ENCODE measurements around the gene SYNGAP1. TPM values are rescaled to one million over a fixed set of nuclear protein-coding genes. Genes with fewer than 3 reads are reported as not detected.
A peak's percentile ranks its signal among the peaks of the same experiment; 100 is the strongest.

Gene SYNGAP1
- total and polyA plus RNA-seq, 9 of the 15 experiments (the other 6 are each of a cell fraction or from before 2014, with no cell fraction given), result 0.01 to 22.8 (median 3.2) TPM

DNA sequence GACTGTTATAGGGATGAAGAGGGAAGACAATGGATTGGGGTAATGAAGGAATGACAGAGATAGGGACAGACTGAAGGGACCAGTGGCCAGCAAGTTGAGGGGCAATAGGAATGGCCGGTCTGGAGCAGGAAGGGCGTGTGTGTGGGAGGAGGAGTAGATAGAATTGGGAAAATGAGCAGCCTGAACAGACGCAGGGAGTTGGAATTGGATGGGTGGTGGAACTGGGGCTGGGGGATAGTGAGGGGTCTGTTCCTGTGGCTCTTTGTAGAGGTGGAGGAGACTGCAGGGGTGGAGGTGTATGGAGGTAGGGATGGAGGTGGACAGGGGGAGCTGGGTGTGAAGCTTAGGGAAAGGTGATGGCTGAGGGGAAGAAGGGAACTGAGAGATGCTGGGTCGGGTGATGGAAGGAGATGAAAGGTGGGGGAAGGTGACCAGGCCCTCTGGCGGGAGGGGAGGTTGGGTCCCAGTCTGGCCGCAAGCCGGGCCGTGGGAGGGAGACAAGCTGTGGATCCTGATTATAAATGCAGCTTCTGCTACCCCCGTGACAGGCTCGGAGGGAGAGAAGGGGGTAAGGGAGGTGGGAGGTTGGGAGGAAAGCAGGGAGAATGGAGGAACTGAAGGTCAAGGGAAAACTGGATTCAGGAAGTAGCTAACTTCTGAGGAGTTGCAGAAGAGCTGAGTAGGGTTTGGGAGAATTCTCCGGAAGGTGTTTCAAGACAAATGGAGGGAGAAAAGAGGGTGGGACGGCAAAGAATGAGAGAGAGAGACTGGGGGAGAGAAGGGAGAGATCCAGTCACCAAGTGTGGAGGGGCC, 5.2 kb downstream of the SYNGAP1 start:
- Histone ChIP-seq H3K4me3 (peak overlapping the region; percentile 57), H3K27ac (ENCODE audit: extremely low read depth, low read depth, low read length) (peak overlapping the region; percentile 95), H3K4me1 (replicated peaks in 1 of 2; ENCODE audit: control insufficient read depth in 2 of 2, insufficient read depth in 2 of 2, low read length in 2 of 2) (peaks cover 46 to 48% of the 10 kb centered on the region in 2 experiments), H3K9ac (ENCODE audit: insufficient read depth in 1 of 2, low read depth in 2 of 2, low read length in 2 of 2) (peak overlapping the region; percentile 91 to 96), H3K4me2 (ENCODE audit: insufficient read depth, low read length) (peak overlapping the region; percentile 96), H3K36me3 (ENCODE audit: control insufficient read depth, insufficient read depth, low read length) (no peaks in the 10 kb centered on the region), H3K9me3 (replicated peaks; ENCODE audit: control insufficient read depth, insufficient read depth, low read depth, low read length) (no peaks in the 10 kb centered on the region), H3K9me1 (ENCODE audit: control insufficient read depth, insufficient read depth, low read length) (no peaks in the 10 kb centered on the region), H3K79me2 (ENCODE audit: control insufficient read depth, insufficient read depth, low read length) (peaks cover 39% of the 10 kb centered on the region), H3K27me3 (ENCODE audit: control insufficient read depth in 2 of 2, insufficient read depth in 2 of 2, low read length in 2 of 2) (no peaks in the 10 kb centered on the region), H2AFZ (ENCODE audit: low read depth, low read length) (peak overlapping the region; percentile 79), H4K20me1 (replicated peaks; ENCODE audit: control insufficient read depth, insufficient read depth, low read length) (no peaks in the 10 kb centered on the region)
- peak; percentile 75 for FAIRE-seq
- CTCF ChIA-PET (ENCODE audit: low intra/inter-chr PET ratio), result interaction anchor here (0.6 to 2.4 kb wide), 5 partner anchors 27 to 148 kb away, joined by 4 to 16 read pairs (median 4); partner anchors contain the start of genes B3GALT4 and KIFC1
- POLR2A ChIA-PET, result interaction anchor here (0.6 to 2.7 kb wide), 15 partner anchors 10 to 495 kb away, joined by 3 to 20 read pairs (median 3); partner anchors contain the start of genes BAK1, KIFC1, RGL2 and RPS18
- in situ Hi-C loops (cut with MboI) (no loop called here), intact Hi-C loops (cut with micrococcal nuclease) (loop anchor here (5.0 to 10.0 kb wide), 4 partner anchors 50 to 300 kb away; partner anchors contain the start of genes BAK1 and RGL2)
- 6% methylated on average over 12 of the region's 12 CpGs for WGBS (ENCODE audit: insufficient coverage, low coverage, missing lambda C conversion rate)
- BruUV-seq (replicated peaks), result TSS peak; percentile 81
- peak; percentile 79 to 82 (median 80) for DNase-seq (ENCODE audit: extremely low read depth in 1 of 4, low spot score in 3 of 4)
- ATAC-seq, result peak; percentile 28
- TF ChIP-seq, protein P1, sequence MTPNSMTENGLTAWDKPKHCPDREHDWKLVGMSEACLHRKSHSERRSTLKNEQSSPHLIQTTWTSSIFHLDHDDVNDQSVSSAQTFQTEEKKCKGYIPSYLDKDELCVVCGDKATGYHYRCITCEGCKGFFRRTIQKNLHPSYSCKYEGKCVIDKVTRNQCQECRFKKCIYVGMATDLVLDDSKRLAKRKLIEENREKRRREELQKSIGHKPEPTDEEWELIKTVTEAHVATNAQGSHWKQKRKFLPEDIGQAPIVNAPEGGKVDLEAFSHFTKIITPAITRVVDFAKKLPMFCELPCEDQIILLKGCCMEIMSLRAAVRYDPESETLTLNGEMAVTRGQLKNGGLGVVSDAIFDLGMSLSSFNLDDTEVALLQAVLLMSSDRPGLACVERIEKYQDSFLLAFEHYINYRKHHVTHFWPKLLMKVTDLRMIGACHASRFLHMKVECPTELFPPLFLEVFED (CRISPR knock-in tag; conservative IDR thresholded peaks at IDR 0.05), result peak; percentile 6; the same call in 1 of the 2 replicates
- TF ChIP-seq TOE1 (IDR thresholded peaks at IDR 0.05; ENCODE audit: borderline replicate concordance) (peak; percentile 85; the same call in 1 of the 2 replicates), TOE1 (CRISPR knock-in tag; IDR thresholded peaks at IDR 0.05; ENCODE audit: borderline replicate concordance, low read depth) (no peak), FIP1L1 (IDR thresholded peaks at IDR 0.05; ENCODE audit: low read depth, low read length, poor library complexity, severe bottlenecking) (no peak), CHD4 (IDR thresholded peaks at IDR 0.05; ENCODE audit: insufficient read depth, insufficient replicate concordance, low read depth, low read length, poor library complexity, severe bottlenecking) (peak; percentile 7), BCOR (IDR thresholded peaks at IDR 0.05) (peak; percentile 59; the same call in 1 of the 2 replicates), SMARCE1 (IDR thresholded peaks at IDR 0.05) (peak; percentile 86), TRIM28 (IDR thresholded peaks at IDR 0.05) (0 out of 2 replicates have a peak, but pooled peaks have one; percentile 42), HINFP (tag; conservative IDR thresholded peaks at IDR 0.05; ENCODE audit: low read depth) (0 out of 2 replicates have a peak, but pooled peaks have one; percentile 12), THRAP3 (IDR thresholded peaks at IDR 0.05; ENCODE audit: borderline replicate concordance) (peak; percentile 91), HDAC2 (IDR thresholded peaks at IDR 0.05) (0 out of 2 replicates have a peak, but pooled peaks have one; percentile 69), PHB2 (IDR thresholded peaks at IDR 0.05; ENCODE audit: low read depth) (peak; percentile 73; the same call in 1 of the 2 replicates), STAT5A (IDR thresholded peaks at IDR 0.05; ENCODE audit: borderline replicate concordance, low read length) (peak; percentile 54; the same call in 1 of the 2 replicates), MITF (IDR thresholded peaks at IDR 0.05) (peak; percentile 5; the same call in 1 of the 2 replicates), MCM7 (IDR thresholded peaks at IDR 0.05) (peak in 1 of 2 experiments; percentile 56; a peak in 1 of 4 replicates)
